Colon (tissue), 2 donors: ENCODE measurements around the gene MCF2L.
"Not testable (repeated sequence)": the region's sequence is repeated elsewhere in the genome, so short reads cannot be mapped to it uniquely, and the experiment has no call there.

ENCODE experiments used
- FAIRE-seq: peaks from 2 replicates; lab custom pipeline; 2012; peaks lifted over from hg19 to GRCh38; lab: Jason Lieb, UNC
- donor health status: control.
- donor health status: control.

The MCF2L gene

GRCh38 chr13:113096745-113097305 is 127.8 kb downstream of the MCF2L start:
- FAIRE-seq, result no peak

- no peak for FAIRE-seq
These were observed 128.6 kb downstream of the MCF2L start for GRCh38 chr13:113097651-113098050.

GRCh38 chr13:113098162-113098732 is 129.2 kb downstream of the MCF2L start:
- FAIRE-seq, result no peak

GRCh38 chr13:113099142-113099541 is 130.1 kb downstream of the MCF2L start:
- no peak for FAIRE-seq

GRCh38 chr13:113102302-113102701 is 133.3 kb downstream of the MCF2L start:
- FAIRE-seq, result not testable (repeated sequence)

- FAIRE-seq, result no peak
These were observed 133.7 kb downstream of the MCF2L start for GRCh38 chr13:113102727-113103126.

GRCh38 chr13:113103646-113104045 is 134.6 kb downstream of the MCF2L start:
- FAIRE-seq, result no peak

- no peak for FAIRE-seq
These were observed 136.3 kb downstream of the MCF2L start, which contains the start of gene F7 for GRCh38 chr13:113105032-113105920. TSS of gene F7 (plus strand) at chr13:113105791. CDS start at chr13:113105842, 51 bp downstream.

GRCh38 chr13:113105921-113106452 is 137.0 kb downstream of the MCF2L start:
- no peak for FAIRE-seq

GRCh38 chr13:113106711-113107351 is 137.8 kb downstream of the MCF2L start:
- no peak for FAIRE-seq

GRCh38 chr13:113108521-113108920 is 139.5 kb downstream of the MCF2L start:
- FAIRE-seq, result not testable (repeated sequence)

GRCh38 chr13:113109151-113110047 is 140.4 kb downstream of the MCF2L start:
- no peak for FAIRE-seq

- no peak for FAIRE-seq
These were observed 141.2 kb downstream of the MCF2L start for GRCh38 chr13:113110048-113110851.

- no peak for FAIRE-seq
These were observed 141.9 kb downstream of the MCF2L start for GRCh38 chr13:113110852-113111315.

- not testable (repeated sequence) for FAIRE-seq
These were observed 142.8 kb downstream of the MCF2L start for GRCh38 chr13:113111821-113112220.

- not testable (repeated sequence) for FAIRE-seq
These were observed 143.5 kb downstream of the MCF2L start for GRCh38 chr13:113112475-113112874.

- FAIRE-seq, result no peak
These were observed 144.2 kb downstream of the MCF2L start for GRCh38 chr13:113112893-113113845.

- no peak for FAIRE-seq
These were observed 144.8 kb downstream of the MCF2L start for GRCh38 chr13:113113846-113114271.
